SK-N-SH (cell line): ENCODE results near the gene DVL2. TPM values are rescaled to one million over a fixed set of nuclear protein-coding genes. Genes with fewer than 3 reads are reported as not detected.

Experiments used
- CTCF ChIA-PET: fragments of 300-600, 350-600 bp; formaldehyde crosslinking; extraction: SDS; loops from one replicate; lab custom pipeline; 2021; lab: Yijun Ruan, JAX
- POLR2A ChIA-PET: fragments of 350-600 bp; sonication (Branson Sonifier 250); formaldehyde crosslinking; extraction: SDS; loops from one replicate; lab custom pipeline; 2020; ENCODE audit warnings: antibody characterized with exemption, inconsistent platforms; lab: Yijun Ruan, JAX
- DNase-seq: peaks from one replicate; pipeline ENCODE4 v3.0.0; 2012
- H2AFZ ChIP-seq: fragments of 200-600 bp; sonication (generic); 2 replicates; pipeline ENCODE4 v1.8.1; 2016; ENCODE audit warnings: antibody characterized with exemption, mild to moderate bottlenecking, low read depth
- H3F3A ChIP-seq: fragments of 200-600 bp; sonication (generic); replicated peaks from 2 replicates; pipeline ENCODE3; 2016; ENCODE audit warnings: antibody characterized with exemption, mild to moderate bottlenecking; ENCODE audit not compliant: insufficient read depth
- H3K27ac ChIP-seq, 2 experiments: fragments of 200-500 bp in 1 of 2; fragments of 200-600 bp in 1 of 2; sonication (Bioruptor generic) in 1 of 2; sonication (generic), shearing (Covaris generic) in 1 of 2; 2 replicates each; pipeline versions ENCODE4 v1.5.1 to v1.6.1; 2014 to 2016; ENCODE audit warnings: low read depth in 2 of 2, inconsistent platforms in 1 of 2, low read length in 1 of 2, mild to moderate bottlenecking in 1 of 2, mixed read lengths in 1 of 2
- H3K27me3 ChIP-seq: fragments of 200-600 bp; sonication (generic), shearing (Covaris generic); 2 replicates; pipeline ENCODE4 v1.6.1; 2016; ENCODE audit warnings: mixed run types; ENCODE audit not compliant: insufficient read depth
- H3K36me3 ChIP-seq, 2 experiments: fragments of 200-500 bp in 1 of 2; fragments of 200-600 bp in 1 of 2; sonication (Bioruptor generic) in 1 of 2; sonication (generic) in 1 of 2; replicated peaks in 1 of 2; 2 replicates each; pipeline versions ENCODE3 to v1.5.1; 2014 to 2016; ENCODE audit warnings: low read length in 1 of 2, mild to moderate bottlenecking in 1 of 2; ENCODE audit not compliant: insufficient read depth in 2 of 2, control insufficient read depth in 1 of 2
- H3K4me1 ChIP-seq, 2 experiments: fragments of 200-500 bp in 1 of 2; fragments of 200-600 bp in 1 of 2; sonication (Bioruptor generic) in 1 of 2; sonication (generic), shearing (Covaris generic) in 1 of 2; 2 replicates each; pipeline versions ENCODE4 v1.5.1 to v1.6.1; 2014 to 2016; ENCODE audit warnings: low read depth in 1 of 2, low read length in 1 of 2, mixed run types in 1 of 2; ENCODE audit not compliant: insufficient read depth in 2 of 2, control insufficient read depth in 1 of 2
- H3K4me2 ChIP-seq: fragments of 200-600 bp; sonication (generic), shearing (Covaris generic); 2 replicates; pipeline ENCODE4 v1.6.1; 2017; ENCODE audit warnings: mixed run types
- H3K4me3 ChIP-seq, 2 experiments: fragments of 200-500 bp in 1 of 2; fragments of 200-600 bp in 1 of 2; sonication (Bioruptor generic) in 1 of 2; sonication (generic), shearing (Covaris generic) in 1 of 2; 2 replicates each; pipeline versions ENCODE4 v1.5.1 to v1.8.1; 2014 to 2016; ENCODE audit warnings: low read depth in 2 of 2, inconsistent platforms in 1 of 2, low read length in 1 of 2, mild to moderate bottlenecking in 1 of 2, mixed read lengths in 1 of 2, moderate library complexity in 1 of 2
- H3K79me2 ChIP-seq: fragments of 200-600 bp; sonication (generic); 2 replicates; pipeline ENCODE4 v1.8.1; 2017; ENCODE audit warnings: mild to moderate bottlenecking; ENCODE audit not compliant: insufficient read depth
- H3K9ac ChIP-seq: fragments of 200-600 bp; sonication (generic); 2 replicates; pipeline ENCODE4 v1.6.1; 2017; ENCODE audit warnings: mixed run types
- H3K9me2 ChIP-seq: fragments of 200-600 bp; sonication (generic); 2 replicates; pipeline ENCODE4 v1.6.1; 2017; ENCODE audit warnings: mixed run types
- H3K9me3 ChIP-seq: fragments of 200-600 bp; sonication (generic); 2 replicates; pipeline ENCODE4 v1.6.1; 2017; ENCODE audit warnings: mixed run types, mild to moderate bottlenecking, moderate library complexity
- H4K20me1 ChIP-seq: fragments of 200-600 bp; sonication (generic); 2 replicates; pipeline ENCODE4 v1.6.1; 2017; ENCODE audit warnings: mild to moderate bottlenecking, mixed run types; ENCODE audit not compliant: insufficient read depth
- EZH2phosphoT487 ChIP-seq: fragments of 200-600 bp; sonication (generic); IDR thresholded peaks from 2 replicates; pipeline ENCODE4 v1.6.1; 2017; ENCODE audit warnings: low read depth, mixed run types, mild to moderate bottlenecking, antibody characterized with exemption, moderate library complexity, borderline replicate concordance
- FOSL2 ChIP-seq: IDR thresholded peaks from 2 replicates; pipeline ENCODE4 v1.4.0; 2012; ENCODE audit warnings: low read depth, mild to moderate bottlenecking, moderate library complexity, borderline replicate concordance
- GABPA ChIP-seq: IDR thresholded peaks from 2 replicates; pipeline ENCODE4 v1.4.0; 2012; ENCODE audit warnings: low read depth, mild to moderate bottlenecking
- GATA2 ChIP-seq: sonication (generic); formaldehyde crosslinking; IDR thresholded peaks from 2 replicates; pipeline ENCODE4 v1.5.0; 2020; ENCODE audit warnings: mild to moderate bottlenecking, missing genetic modification reagents
- JUND ChIP-seq: IDR thresholded peaks from 2 replicates; pipeline ENCODE4 v1.4.0; 2012
- MEF2A ChIP-seq: IDR thresholded peaks from 2 replicates; pipeline ENCODE4 v1.4.0; 2012; ENCODE audit warnings: low read depth, borderline replicate concordance
- NFIC ChIP-seq: IDR thresholded peaks from 2 replicates; pipeline ENCODE4 v1.4.0; 2012; ENCODE audit warnings: borderline replicate concordance
- POLR2AphosphoS5 ChIP-seq: IDR thresholded peaks from 2 replicates; pipeline ENCODE4 v1.6.1; 2012; ENCODE audit warnings: low read depth, low read length
- RFX5 ChIP-seq: IDR thresholded peaks from 2 replicates; pipeline ENCODE4 v1.6.1; 2012; ENCODE audit warnings: mild to moderate bottlenecking, improper control_type of control experiment, low read length
- RXRA ChIP-seq: IDR thresholded peaks from 2 replicates; pipeline ENCODE4 v1.4.0; 2012; ENCODE audit warnings: low read depth, mild to moderate bottlenecking, borderline replicate concordance
- SIN3A ChIP-seq: IDR thresholded peaks from 2 replicates; pipeline ENCODE4 v1.6.1; 2012; ENCODE audit warnings: low read depth, mild to moderate bottlenecking, low read length, moderate library complexity, borderline replicate concordance
- SMC3 ChIP-seq: IDR thresholded peaks from 2 replicates; pipeline ENCODE4 v1.6.1; 2012; ENCODE audit warnings: low read depth, low read length, improper control_type of control experiment
- TAF1 ChIP-seq: IDR thresholded peaks from 2 replicates; pipeline ENCODE4 v1.6.1; 2012; ENCODE audit warnings: low read depth, mild to moderate bottlenecking, low read length, moderate library complexity, borderline replicate concordance
- TCF12 ChIP-seq: IDR thresholded peaks from 2 replicates; pipeline ENCODE4 v1.4.0; 2012
- TEAD4 ChIP-seq: IDR thresholded peaks from 2 replicates; pipeline ENCODE4 v1.4.0; 2012; ENCODE audit warnings: mild to moderate bottlenecking, borderline replicate concordance; ENCODE audit not compliant: insufficient read depth
- YY1 ChIP-seq: IDR thresholded peaks from 2 replicates; pipeline ENCODE4 v1.4.0; 2012; ENCODE audit warnings: low read depth, mild to moderate bottlenecking
- WGBS: methylation state at CpG from one replicate; pipeline ENCODE4 v1.1.6; 2017; ENCODE audit warnings: low lambda C conversion rate; 5-methylcytosine and 5-hydroxymethylcytosine counted together
- polyA plus RNA-seq, 3 experiments: library from polyadenylated mRNA; depleted of rRNA; stranded (reverse); fragments of >200 nt; gene quantifications; 2 replicates each; pipeline ENCODE4 v1.2.3, GENCODE V29; 2012
- TF ChIP-seq, protein P1 (sequence below): IDR thresholded peaks from 2 replicates; pipeline ENCODE4 v1.4.0; 2012; ENCODE audit warnings: low read depth, borderline replicate concordance
- TF ChIP-seq, protein P2 (sequence below): IDR thresholded peaks from 2 replicates; pipeline ENCODE4 v1.4.0; 2012; ENCODE audit warnings: low read depth
- TF ChIP-seq, protein P3 (sequence below): fragments of 150-350 bp; IDR thresholded peaks from 2 replicates; pipeline ENCODE4 v1.6.1; 2017; ENCODE audit warnings: antibody characterized with exemption, low read length, low read depth, borderline replicate concordance
- TF ChIP-seq, protein P4 (sequence below): IDR thresholded peaks from 2 replicates; pipeline ENCODE4 v1.4.0; 2012; ENCODE audit warnings: low read depth, borderline replicate concordance

The DVL2 gene
- polyA plus RNA-seq, 1 of the 3 experiments (the other 2 are of a cell fraction): 8.3 TPM

DNA sequence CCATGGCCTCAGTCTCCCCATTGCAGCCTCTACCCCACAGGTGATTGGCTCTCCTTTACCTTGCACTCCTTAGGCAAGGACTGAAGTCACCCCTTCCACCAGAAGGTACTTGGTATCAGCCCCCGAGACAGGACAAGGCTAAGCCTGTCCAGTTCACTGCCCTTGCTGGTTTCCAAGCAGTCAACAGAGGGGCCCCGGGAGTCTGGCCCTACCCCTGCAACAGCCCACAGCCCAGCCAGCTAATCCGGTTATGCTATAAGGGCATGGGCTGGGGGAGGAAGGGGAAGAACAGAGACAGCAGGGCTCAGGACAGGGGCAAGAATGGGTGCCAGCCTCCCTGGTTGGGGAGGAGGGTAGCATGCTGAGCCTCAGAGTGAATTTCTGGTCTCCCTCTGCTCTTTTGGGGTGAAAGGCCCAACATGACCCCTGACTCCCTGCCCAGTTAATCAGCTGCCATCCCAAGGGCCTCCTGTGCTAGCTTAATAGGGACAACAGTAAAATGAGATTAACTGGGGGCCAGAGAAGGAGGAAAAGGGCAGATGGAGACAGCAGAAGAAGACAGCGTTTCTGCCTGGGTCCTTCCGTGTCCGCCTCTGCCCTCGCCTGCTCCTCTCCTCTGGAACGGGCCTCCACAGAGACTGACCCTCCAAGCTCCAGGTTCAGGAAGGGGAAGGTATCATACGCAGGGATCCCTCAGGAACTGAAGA is 25.4 kb downstream of the DVL2 start:
- Histone ChIP-seq H2AFZ (no peak overlapping the region), H3K79me2 (peaks cover 53% of the 10 kb centered on the region), H3K9me2 (no peaks in the 10 kb centered on the region), H3K9me3 (no peaks in the 10 kb centered on the region), H3K36me3 (no peaks in the 10 kb centered on the region), H4K20me1 (peaks cover 42% of the 10 kb centered on the region), H3K4me1 (peaks cover 6 to 24% of the 10 kb centered on the region in 2 experiments; a peak in 2 of 4 replicates), H3F3A (peaks cover 13% of the 10 kb centered on the region), H3K4me3 (no peak overlapping the region), H3K9ac (no peak overlapping the region), H3K4me2 (no peak overlapping the region), H3K27ac (no peak overlapping the region), H3K27me3 (no peaks in the 10 kb centered on the region)
- POLR2A ChIA-PET: interaction anchor here (0.6 kb wide), 1 partner anchor 12 kb away, joined by 3 read pairs; no protein-coding TSS in a partner anchor
- 92% methylated on average over 9 of the region's 9 CpGs for WGBS
- CTCF ChIA-PET: interaction anchor here (1.2 to 2.3 kb wide), 3 partner anchors 11 to 163 kb away, joined by 4 to 8 read pairs (median 4); partner anchors contain the start of genes ACADVL and DLG4
- TF ChIP-seq, protein P1, sequence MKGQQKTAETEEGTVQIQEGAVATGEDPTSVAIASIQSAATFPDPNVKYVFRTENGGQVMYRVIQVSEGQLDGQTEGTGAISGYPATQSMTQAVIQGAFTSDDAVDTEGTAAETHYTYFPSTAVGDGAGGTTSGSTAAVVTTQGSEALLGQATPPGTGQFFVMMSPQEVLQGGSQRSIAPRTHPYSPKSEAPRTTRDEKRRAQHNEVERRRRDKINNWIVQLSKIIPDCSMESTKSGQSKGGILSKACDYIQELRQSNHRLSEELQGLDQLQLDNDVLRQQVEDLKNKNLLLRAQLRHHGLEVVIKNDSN: no peak
- TF ChIP-seq FOSL2 (no peak), SMC3 (no peak), TEAD4 (no peak), JUND (no peak), RXRA (no peak), YY1 (no peak), GATA2 (no peak), NFIC (no peak), SIN3A (no peak), EZH2phosphoT487 (no peak)
- TF ChIP-seq, protein P2, sequence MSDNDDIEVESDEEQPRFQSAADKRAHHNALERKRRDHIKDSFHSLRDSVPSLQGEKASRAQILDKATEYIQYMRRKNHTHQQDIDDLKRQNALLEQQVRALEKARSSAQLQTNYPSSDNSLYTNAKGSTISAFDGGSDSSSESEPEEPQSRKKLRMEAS: no peak
- no peak for DNase-seq

DNA sequence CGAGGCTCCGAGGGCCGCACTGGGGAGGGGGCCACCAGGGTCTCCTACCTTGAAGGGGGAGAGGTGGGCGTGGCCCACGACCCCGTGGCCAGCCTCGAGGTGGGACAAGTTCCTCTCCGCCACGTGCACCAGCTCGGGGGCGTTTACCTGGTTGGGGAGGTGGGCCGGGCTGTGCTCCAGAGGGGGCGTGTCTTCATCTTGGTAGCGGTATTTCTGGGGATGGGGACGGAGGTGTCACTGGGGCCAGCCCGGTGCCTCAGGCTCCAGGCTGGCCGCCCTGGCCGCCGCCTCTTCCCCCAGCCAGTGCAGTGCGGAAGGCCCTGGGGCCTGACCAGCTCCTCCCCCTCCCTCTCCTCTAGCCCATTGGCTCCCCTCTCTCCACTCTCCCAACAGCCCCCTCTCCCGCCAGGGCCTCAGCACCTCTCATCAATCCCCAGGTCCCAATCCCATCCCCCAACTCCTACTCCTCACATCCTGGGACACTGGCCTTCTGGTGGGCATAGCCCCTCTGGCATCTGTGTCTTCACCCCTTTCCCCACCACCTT is 26.2 kb downstream of the DVL2 start:
- Histone ChIP-seq H3K27ac (no peak overlapping the region), H3F3A (peaks cover 6% of the 10 kb centered on the region), H3K9me3 (no peaks in the 10 kb centered on the region), H3K79me2 (peaks cover 46% of the 10 kb centered on the region), H3K4me3 (no peak overlapping the region), H3K4me2 (no peak overlapping the region), H4K20me1 (peaks cover 37% of the 10 kb centered on the region), H3K36me3 (peaks cover under 1 to 5% of the 10 kb centered on the region in 2 experiments), H2AFZ (no peak overlapping the region), H3K4me1 (peaks cover 6 to 23% of the 10 kb centered on the region in 2 experiments; a peak in 2 of 4 replicates), H3K9ac (no peak overlapping the region), H3K27me3 (no peaks in the 10 kb centered on the region), H3K9me2 (no peaks in the 10 kb centered on the region)
- WGBS: 73% methylated on average over 13 of the region's 21 CpGs
- DNase-seq: no peak
- ChIA-PET POLR2A (no interaction called here), CTCF (interaction anchor here (0.5 to 2.3 kb wide), 4 partner anchors 12 to 949 kb away, joined by 3 to 8 read pairs (median 4); partner anchors contain the start of genes ACADVL and DLG4)
- no peak for TF ChIP-seq POLR2AphosphoS5
- no peak for TF ChIP-seq GABPA
- no peak for TF ChIP-seq MEF2A
- no peak for TF ChIP-seq RFX5
- no peak for TF ChIP-seq TAF1
- TF ChIP-seq, protein P1: no peak
- TF ChIP-seq, protein P2: no peak
- TF ChIP-seq, protein P3, sequence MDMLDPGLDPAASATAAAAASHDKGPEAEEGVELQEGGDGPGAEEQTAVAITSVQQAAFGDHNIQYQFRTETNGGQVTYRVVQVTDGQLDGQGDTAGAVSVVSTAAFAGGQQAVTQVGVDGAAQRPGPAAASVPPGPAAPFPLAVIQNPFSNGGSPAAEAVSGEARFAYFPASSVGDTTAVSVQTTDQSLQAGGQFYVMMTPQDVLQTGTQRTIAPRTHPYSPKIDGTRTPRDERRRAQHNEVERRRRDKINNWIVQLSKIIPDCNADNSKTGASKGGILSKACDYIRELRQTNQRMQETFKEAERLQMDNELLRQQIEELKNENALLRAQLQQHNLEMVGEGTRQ: no peak
- no peak for TF ChIP-seq TCF12
- TF ChIP-seq NFIC: no peak
- no peak for TF ChIP-seq GATA2
- TF ChIP-seq, protein P4, sequence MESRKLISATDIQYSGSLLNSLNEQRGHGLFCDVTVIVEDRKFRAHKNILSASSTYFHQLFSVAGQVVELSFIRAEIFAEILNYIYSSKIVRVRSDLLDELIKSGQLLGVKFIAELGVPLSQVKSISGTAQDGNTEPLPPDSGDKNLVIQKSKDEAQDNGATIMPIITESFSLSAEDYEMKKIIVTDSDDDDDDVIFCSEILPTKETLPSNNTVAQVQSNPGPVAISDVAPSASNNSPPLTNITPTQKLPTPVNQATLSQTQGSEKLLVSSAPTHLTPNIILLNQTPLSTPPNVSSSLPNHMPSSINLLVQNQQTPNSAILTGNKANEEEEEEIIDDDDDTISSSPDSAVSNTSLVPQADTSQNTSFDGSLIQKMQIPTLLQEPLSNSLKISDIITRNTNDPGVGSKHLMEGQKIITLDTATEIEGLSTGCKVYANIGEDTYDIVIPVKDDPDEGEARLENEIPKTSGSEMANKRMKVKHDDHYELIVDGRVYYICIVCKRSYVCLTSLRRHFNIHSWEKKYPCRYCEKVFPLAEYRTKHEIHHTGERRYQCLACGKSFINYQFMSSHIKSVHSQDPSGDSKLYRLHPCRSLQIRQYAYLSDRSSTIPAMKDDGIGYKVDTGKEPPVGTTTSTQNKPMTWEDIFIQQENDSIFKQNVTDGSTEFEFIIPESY: no peak
